ENCODE results near the gene OLFML2B. TPM values are rescaled to one million over a fixed set of nuclear protein-coding genes. Genes with fewer than 3 reads are reported as not detected.

OLFML2B gene
- polyA plus RNA-seq, 1 experiment: 3.5 TPM

DNA sequence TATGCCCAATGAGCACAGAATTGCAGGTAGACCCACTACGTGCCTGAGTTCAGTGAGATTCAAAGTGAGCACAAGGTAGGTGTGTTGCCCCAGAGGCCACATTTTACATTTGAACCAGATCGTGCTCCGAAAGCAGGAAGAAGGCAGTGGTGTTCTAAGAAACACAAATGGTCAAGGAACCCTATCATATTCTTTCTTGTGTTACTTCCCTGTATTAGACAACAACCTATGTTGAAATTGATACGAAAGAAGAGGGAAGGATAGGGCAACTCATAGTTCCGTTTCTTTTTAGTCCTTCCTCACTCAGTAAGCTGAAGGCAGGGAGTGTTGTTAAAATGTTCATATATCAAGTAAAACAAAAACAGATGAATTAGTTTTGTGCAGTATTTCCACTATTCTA, 33.9 kb downstream of the OLFML2B start:
- Histone ChIP-seq H3K4me3 (ENCODE audit: low read depth, low read length) (no peak overlapping the region), H3K27me3 (ENCODE audit: control insufficient read depth, insufficient read depth, low read length) (no peaks in the 10 kb centered on the region), H3K36me3 (ENCODE audit: control insufficient read depth, insufficient read depth, low read length) (no peaks in the 10 kb centered on the region)
- TF ChIP-seq, protein P1, sequence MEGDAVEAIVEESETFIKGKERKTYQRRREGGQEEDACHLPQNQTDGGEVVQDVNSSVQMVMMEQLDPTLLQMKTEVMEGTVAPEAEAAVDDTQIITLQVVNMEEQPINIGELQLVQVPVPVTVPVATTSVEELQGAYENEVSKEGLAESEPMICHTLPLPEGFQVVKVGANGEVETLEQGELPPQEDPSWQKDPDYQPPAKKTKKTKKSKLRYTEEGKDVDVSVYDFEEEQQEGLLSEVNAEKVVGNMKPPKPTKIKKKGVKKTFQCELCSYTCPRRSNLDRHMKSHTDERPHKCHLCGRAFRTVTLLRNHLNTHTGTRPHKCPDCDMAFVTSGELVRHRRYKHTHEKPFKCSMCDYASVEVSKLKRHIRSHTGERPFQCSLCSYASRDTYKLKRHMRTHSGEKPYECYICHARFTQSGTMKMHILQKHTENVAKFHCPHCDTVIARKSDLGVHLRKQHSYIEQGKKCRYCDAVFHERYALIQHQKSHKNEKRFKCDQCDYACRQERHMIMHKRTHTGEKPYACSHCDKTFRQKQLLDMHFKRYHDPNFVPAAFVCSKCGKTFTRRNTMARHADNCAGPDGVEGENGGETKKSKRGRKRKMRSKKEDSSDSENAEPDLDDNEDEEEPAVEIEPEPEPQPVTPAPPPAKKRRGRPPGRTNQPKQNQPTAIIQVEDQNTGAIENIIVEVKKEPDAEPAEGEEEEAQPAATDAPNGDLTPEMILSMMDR (IDR thresholded peaks at IDR 0.05; ENCODE audit: insufficient read depth, low read depth, low read length): no peak
- CTCF ChIA-PET: no interaction called here
- POLR2A ChIA-PET: no interaction called here
- DNase-seq (ENCODE audit: low read depth): no peak

DNA sequence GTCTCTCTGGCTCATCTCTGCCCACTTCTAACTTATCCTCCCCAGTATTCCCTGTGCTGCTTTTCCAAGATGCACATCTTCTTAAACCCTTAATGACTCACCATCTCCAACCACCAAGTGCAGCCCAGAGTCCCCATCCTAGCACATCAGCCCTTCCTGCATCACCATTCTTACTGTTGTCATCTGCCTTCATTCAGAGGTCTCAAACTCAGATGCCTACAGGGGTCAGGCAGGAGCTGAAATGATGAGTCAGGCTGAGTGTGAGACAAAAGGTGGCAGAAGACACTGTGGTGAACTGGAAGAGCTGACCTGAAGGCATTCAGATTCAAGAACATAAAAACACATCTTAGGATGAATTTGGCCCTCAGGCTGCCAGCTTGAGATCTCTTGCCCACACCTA, 34.6 kb downstream of the OLFML2B start:
- CTCF ChIA-PET: no interaction called here
- DNase-seq (ENCODE audit: low read depth): no peak
- no peaks in the 10 kb centered on the region for H3K27me3 ChIP-seq (ENCODE audit: control insufficient read depth, insufficient read depth, low read length)
- no peak overlapping the region for H3K4me3 ChIP-seq (ENCODE audit: low read depth, low read length)
- no peaks in the 10 kb centered on the region for H3K36me3 ChIP-seq (ENCODE audit: control insufficient read depth, insufficient read depth, low read length)
- TF ChIP-seq, protein P1 (IDR thresholded peaks at IDR 0.05; ENCODE audit: insufficient read depth, low read depth, low read length): no peak
- POLR2A ChIA-PET: no interaction called here

- H3K36me3 ChIP-seq (ENCODE audit: control insufficient read depth, insufficient read depth, low read length): no peaks in the 10 kb centered on the region
These were observed 35.3 kb downstream of the OLFML2B start for GRCh38 chr1:161988413-161988812.

GRCh38 chr1:161987872-161988271, 35.8 kb downstream of the OLFML2B start:
- ChIA-PET CTCF (interaction anchor here (1.3 kb wide), 1 partner anchor 123 kb away, joined by 3 read pairs; no protein-coding TSS in a partner anchor), POLR2A (no interaction called here)
- TF ChIP-seq, protein P1 (IDR thresholded peaks at IDR 0.05; ENCODE audit: insufficient read depth, low read depth, low read length): no peak
- no peak overlapping the region for H3K4me3 ChIP-seq (ENCODE audit: low read depth, low read length)
- no peaks in the 10 kb centered on the region for H3K27me3 ChIP-seq (ENCODE audit: control insufficient read depth, insufficient read depth, low read length)
- H3K36me3 ChIP-seq (ENCODE audit: control insufficient read depth, insufficient read depth, low read length): no peaks in the 10 kb centered on the region
- no peak for DNase-seq (ENCODE audit: low read depth)

More at GRCh38 chr1:161988413-161988812, 35.3 kb downstream of the OLFML2B start:
- ChIA-PET CTCF (interaction anchor here (1.3 kb wide), 1 partner anchor 123 kb away, joined by 3 read pairs; no protein-coding TSS in a partner anchor), POLR2A (no interaction called here)
- H3K27me3 ChIP-seq (ENCODE audit: control insufficient read depth, insufficient read depth, low read length): no peaks in the 10 kb centered on the region
- H3K4me3 ChIP-seq (ENCODE audit: low read depth, low read length): no peak overlapping the region
- TF ChIP-seq, protein P1 (IDR thresholded peaks at IDR 0.05; ENCODE audit: insufficient read depth, low read depth, low read length): no peak
- DNase-seq (ENCODE audit: low read depth): no peak

- Histone ChIP-seq H3K4me3 (ENCODE audit: low read depth, low read length) (no peak overlapping the region), H3K36me3 (ENCODE audit: control insufficient read depth, insufficient read depth, low read length) (no peaks in the 10 kb centered on the region), H3K27me3 (ENCODE audit: control insufficient read depth, insufficient read depth, low read length) (no peaks in the 10 kb centered on the region)
- CTCF ChIA-PET: interaction anchor here (0.5 to 1.3 kb wide), 2 partner anchors 122 to 199 kb away, joined by 3 to 4 read pairs; no protein-coding TSS in a partner anchor
- TF ChIP-seq, protein P1 (IDR thresholded peaks at IDR 0.05; ENCODE audit: insufficient read depth, low read depth, low read length): no peak
- DNase-seq (ENCODE audit: low read depth): no peak
- POLR2A ChIA-PET: no interaction called here
These were observed 36.4 kb downstream of the OLFML2B start for GRCh38 chr1:161987303-161987702.
